Kidney (tissue), 14 donors: ENCODE results near the gene FAM222A. TPM values are rescaled to one million over a fixed set of nuclear protein-coding genes. Genes with fewer than 3 reads are reported as not detected.

Experiments used
- DNase-seq, 5 donors: peaks; one replicate each; pipeline ENCODE4 v3.0.0-alpha.2; 2013 to 2020
- FAIRE-seq: peaks from 2 replicates; lab custom pipeline; 2012; peaks lifted over from hg19 to GRCh38; lab: Jason Lieb, UNC
- H3K27ac ChIP-seq, 2 donors: one replicate each; pipeline ENCODE4 v1.7.0; 2013; ENCODE audit warnings: low read depth in 2 of 2, low read length in 2 of 2, inconsistent platforms in 1 of 2
- H3K27me3 ChIP-seq: one replicate; pipeline ENCODE4 v1.7.1; 2013; ENCODE audit warnings: low read length, inconsistent platforms; ENCODE audit not compliant: control insufficient read depth, insufficient read depth
- H3K36me3 ChIP-seq, 3 donors: one replicate each; pipeline versions ENCODE4 v1.7.0 to v1.7.1; 2013; ENCODE audit warnings: low read length in 3 of 3, control low read depth in 1 of 3, inconsistent platforms in 1 of 3; ENCODE audit not compliant: insufficient read depth in 3 of 3, control insufficient read depth in 2 of 3
- H3K4me1 ChIP-seq, 3 donors: one replicate each; pipeline versions ENCODE4 v1.7.0 to v1.7.1; 2013; ENCODE audit warnings: low read length in 3 of 3, inconsistent platforms in 1 of 3, low read depth in 1 of 3; ENCODE audit not compliant: control insufficient read depth in 2 of 3, insufficient read depth in 2 of 3
- H3K4me3 ChIP-seq, 3 donors: one replicate each; pipeline versions ENCODE4 v1.7.0 to v1.8.1; 2013; ENCODE audit warnings: low read length in 3 of 3, control low read depth in 1 of 3, inconsistent platforms in 1 of 3
- H3K9ac ChIP-seq, 3 donors: one replicate each; pipeline versions ENCODE4 v1.7.0 to v1.7.1; 2013; ENCODE audit warnings: low read length in 3 of 3, control low read depth in 1 of 3, inconsistent platforms in 1 of 3
- H3K9me3 ChIP-seq, 3 donors: one replicate each; pipeline versions ENCODE4 v1.7.0 to v1.7.1; 2013; ENCODE audit warnings: low read length in 3 of 3, control low read depth in 1 of 3, inconsistent platforms in 1 of 3; ENCODE audit not compliant: control insufficient read depth in 2 of 3, insufficient read depth in 1 of 3
- CTCF ChIP-seq: IDR thresholded peaks from 3 replicates; pipeline ENCODE4 v1.5.1; 2012; ENCODE audit warnings: mild to moderate bottlenecking, moderate library complexity, borderline replicate concordance; ENCODE audit not compliant: insufficient read depth; ENCODE audit errors: extremely low read depth
- intact Hi-C: fragments of 100-400 bp; cut with DNase I; formaldehyde crosslinking; loops from one replicate; pipeline ENCODE4 v1.11.1; 2022
- polyA plus RNA-seq: library from polyadenylated mRNA; stranded (reverse); fragments of 350-450 nt; fragmentation: Illumina TruSeq; extraction: RNeasy Lipid Tissue Mini Kit (QIAGEN cat#74804); gene quantifications from one replicate; pipeline ENCODE4 v1.2.3, GENCODE V29; 2014; ENCODE audit warnings: low read depth, low replicate concordance; ENCODE audit not compliant: insufficient read depth
- total RNA-seq: library from RNA; stranded (reverse); fragmentation: NEBNext Ultra II Directional; extraction: Animal tissue kit (Norgen Biotek cat#: 25700); gene quantifications from one replicate; pipeline ENCODE4 v1.2.1, GENCODE V29; 2021
- donor health status: control.
- donor health status: control.
- donor health status: control.
- donor health status: control.
- donor health status: control.
- donor health status: DM: yes; HTN: yes; CAD: no.
- donor health status: Normal renal cell carcinoma (clear cell type).

The FAM222A gene
- total and polyA plus RNA-seq, 2 donors from 2014 or later, result 3.7 to 12.5 TPM

GRCh38 chr12:109818253-109818652 is 104.6 kb downstream of the FAM222A start:
- Histone ChIP-seq H3K4me1 (peaks cover 0 to 14% (median 6%) of the 10 kb centered on the region in 3 donors), H3K27ac (no peak overlapping the region), H3K36me3 (peaks cover 3 to 10% (median 8%) of the 10 kb centered on the region in 3 donors), H3K9ac (no peak overlapping the region), H3K27me3 (no peaks in the 10 kb centered on the region), H3K4me3 (no peak overlapping the region), H3K9me3 (no peaks in the 10 kb centered on the region)
- intact Hi-C loops, result no loop called here
- DNase-seq, result no peak
- no peak for TF ChIP-seq CTCF
- no peak for FAIRE-seq

DNA sequence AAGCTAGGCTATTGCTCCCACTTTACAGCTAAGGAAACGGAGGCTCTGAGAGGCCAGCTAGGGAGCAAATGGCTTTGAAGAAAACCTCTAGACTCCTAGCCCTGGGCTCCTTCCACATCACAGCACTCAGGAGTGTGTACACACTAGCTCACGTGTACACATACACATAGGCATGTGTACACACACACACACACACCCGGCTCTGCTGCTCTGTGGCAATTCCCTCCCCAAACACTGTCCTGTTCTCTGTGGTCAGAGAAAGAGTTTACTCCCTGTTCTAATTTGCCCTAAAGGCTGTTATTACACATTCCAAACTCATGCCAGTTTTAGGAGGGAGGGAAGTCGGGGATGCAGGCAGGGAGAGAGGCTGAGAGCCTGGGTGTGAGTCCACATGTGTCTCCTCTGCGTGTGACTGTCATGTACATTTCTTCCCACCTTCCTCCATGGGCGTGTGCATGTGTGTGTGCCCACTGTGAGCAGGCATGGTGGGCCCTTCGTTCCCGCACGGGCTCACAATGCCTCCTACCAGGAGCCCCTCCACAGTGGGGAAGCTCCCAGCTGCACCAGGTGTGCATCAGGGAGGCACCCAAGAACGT is 105.4 kb downstream of the FAM222A start:
- peak overlapping the region in 1 of 2 donors; percentile 7 for H3K27ac ChIP-seq
- no peak overlapping the region for H3K4me3 ChIP-seq
- DNase-seq, result no peak
- peaks cover 0 to 2% (median under 1%) of the 10 kb centered on the region in 3 donors for H3K36me3 ChIP-seq
- FAIRE-seq, result no peak
- H3K9me3 ChIP-seq, result no peaks in the 10 kb centered on the region
- TF ChIP-seq CTCF, result no peak
- H3K4me1 ChIP-seq, result peaks cover 0 to 16% (median 6%) of the 10 kb centered on the region in 3 donors
- no peaks in the 10 kb centered on the region for H3K27me3 ChIP-seq
- no peak overlapping the region for H3K9ac ChIP-seq
- intact Hi-C loops, result no loop called here

Other genes starting within 250 kb of the FAM222A start
- gene KCTD10, start 236.5 kb upstream of the FAM222A start, total RNA-seq, result 72.1 TPM
- gene KCTD10, start 236.5 kb upstream of the FAM222A start, polyA plus RNA-seq, result 23.6 TPM
- 44.3 TPM for gene UBE3B, start 236.2 kb upstream of the FAM222A start, total RNA-seq
- gene UBE3B, start 236.2 kb upstream of the FAM222A start, polyA plus RNA-seq, result 13.9 TPM
- 42.9 TPM for gene MMAB, start 140.3 kb upstream of the FAM222A start, total RNA-seq
- gene MMAB, start 140.3 kb upstream of the FAM222A start, polyA plus RNA-seq, result 96.3 TPM
- 40.0 TPM for gene MVK, start 140.0 kb upstream of the FAM222A start, total RNA-seq
- gene MVK, start 140.0 kb upstream of the FAM222A start, polyA plus RNA-seq, result 48.1 TPM
- 6.0 TPM for gene TRPV4, start 119.6 kb downstream of the FAM222A start, total RNA-seq
- gene TRPV4, start 119.6 kb downstream of the FAM222A start, polyA plus RNA-seq, result 24.5 TPM
- 45.9 TPM for gene GLTP, start 166.7 kb downstream of the FAM222A start, total RNA-seq
- 56.4 TPM for gene GLTP, start 166.7 kb downstream of the FAM222A start, polyA plus RNA-seq
- gene TCHP, start 186.4 kb downstream of the FAM222A start, total RNA-seq, result 16.2 TPM
- gene TCHP, start 186.4 kb downstream of the FAM222A start, polyA plus RNA-seq, result 6.0 TPM